K562 (cell line): ENCODE data around the gene TMEM116. TPM values are rescaled to one million over a fixed set of nuclear protein-coding genes. Genes with fewer than 3 reads are reported as not detected.
A peak's percentile ranks its signal among the peaks of the same experiment; 100 is the strongest.

Experiments used
- GTF2E2 ChIP-seq: fragments of 200-800 bp; sonication (Bioruptor generic); IDR thresholded peaks from 2 replicates; pipeline ENCODE4 v1.6.1; 2016; ENCODE audit warnings: missing genetic modification characterization, missing compliant biosample characterization
- HMG20B ChIP-seq: fragments of 250-450 bp; sonication (Bioruptor Pico); IDR thresholded peaks from 2 replicates; pipeline ENCODE4 v1.5.0; 2021; ENCODE audit warnings: mild to moderate bottlenecking
- MLX ChIP-seq, 2 experiments: fragments of 450-650 bp in 1 of 2; sonication (generic) in 1 of 2; formaldehyde crosslinking; conservative IDR thresholded peaks; 2 replicates each; pipeline versions ENCODE4 v1.4.0 to v1.8.1; 2020 to 2022; ENCODE audit warnings: mild to moderate bottlenecking in 1 of 2, missing genetic modification reagents in 1 of 2
- POLR2G ChIP-seq: fragments of 200-400 bp; formaldehyde crosslinking; IDR thresholded peaks from 2 replicates; pipeline ENCODE4 v1.6.1; 2017; ENCODE audit warnings: low read depth, mild to moderate bottlenecking, antibody characterized with exemption, low read length, moderate library complexity
- RBM25 ChIP-seq: fragments of 200-400 bp; formaldehyde crosslinking; IDR thresholded peaks from 2 replicates; pipeline ENCODE4 v1.6.1; 2018; ENCODE audit warnings: low read length, low read depth, moderate library complexity; ENCODE audit not compliant: severe bottlenecking
- SIN3A ChIP-seq, 2 experiments: fragments of 150-350 bp in 1 of 2; IDR thresholded peaks; 2 replicates each; pipeline ENCODE4 v1.6.1; 2011 to 2016; ENCODE audit warnings: borderline replicate concordance in 2 of 2, low read depth in 2 of 2, low read length in 2 of 2, mild to moderate bottlenecking in 2 of 2, moderate library complexity in 2 of 2; ENCODE audit not compliant: control insufficient read depth in 1 of 2
- TCF7 ChIP-seq: sonication (generic); IDR thresholded peaks from 2 replicates; pipeline ENCODE4 v1.6.1; 2016; ENCODE audit warnings: antibody characterized with exemption, borderline replicate concordance
- ZBTB5 ChIP-seq: fragments of 450-650 bp; IDR thresholded peaks from 2 replicates; pipeline ENCODE4 v1.6.1; 2017; ENCODE audit warnings: antibody characterized with exemption
- ZNF212 ChIP-seq: fragments of 450-650 bp; formaldehyde crosslinking; IDR thresholded peaks from 2 replicates; pipeline ENCODE4 v1.4.0; 2020; ENCODE audit warnings: mild to moderate bottlenecking
- ZNF24 ChIP-seq: fragments of 450-650 bp; IDR thresholded peaks from 2 replicates; pipeline ENCODE4 v1.6.1; 2016
- ZNF318 ChIP-seq, 2 experiments: fragments of 450-650 bp; IDR thresholded peaks; 2 replicates each; pipeline ENCODE4 v1.6.1; 2016; ENCODE audit warnings: mild to moderate bottlenecking in 2 of 2, borderline replicate concordance in 1 of 2, low read depth in 1 of 2, moderate library complexity in 1 of 2
- ZNF41 ChIP-seq: fragments of 250-450 bp; sonication (Bioruptor Pico); conservative IDR thresholded peaks from 2 replicates; pipeline ENCODE4 v1.4.0; 2020; ENCODE audit warnings: mild to moderate bottlenecking
- polyA plus RNA-seq, 8 experiments: library from polyadenylated mRNA; depleted of rRNA in 4 of 8; stranded (reverse) in 5 of 8; unstranded in 3 of 8; fragments of >200 nt; fragmentation: Nextera tagmentation in 2 of 8; fragmentation: Illumina TruSeq in 1 of 8; extraction: Ambion mirVana in 2 of 8; extraction: Trizol in 1 of 8; gene quantifications; 2 replicates each; pipeline versions ENCODE4 v1.2.1 to v1.2.3, GENCODE V29; 2011 to 2014; ENCODE audit warnings: inconsistent platforms in 1 of 8, missing spikeins in 1 of 8
- total RNA-seq, 7 experiments: library from RNA; depleted of rRNA in 6 of 7; stranded (reverse); fragments of >200 nt in 6 of 7; fragmentation: Illumina TruSeq in 2 of 7; extraction: Trizol in 2 of 7; gene quantifications; 2 replicates each; pipeline versions ENCODE4 v1.2.1 to v1.2.3, GENCODE V29; 2011 to 2021; ENCODE audit warnings: low replicate concordance in 1 of 7
- TF ChIP-seq, protein P1 (sequence below): fragments of 450-650 bp; IDR thresholded peaks from 2 replicates; pipeline ENCODE4 v1.7.0; 2016; ENCODE audit warnings: borderline replicate concordance

TMEM116 gene
- total and polyA plus RNA-seq, 9 of the 15 experiments (the other 6 are each of a cell fraction or from before 2014, with no cell fraction given): 5.2 to 78.6 (median 13.9) TPM

DNA sequence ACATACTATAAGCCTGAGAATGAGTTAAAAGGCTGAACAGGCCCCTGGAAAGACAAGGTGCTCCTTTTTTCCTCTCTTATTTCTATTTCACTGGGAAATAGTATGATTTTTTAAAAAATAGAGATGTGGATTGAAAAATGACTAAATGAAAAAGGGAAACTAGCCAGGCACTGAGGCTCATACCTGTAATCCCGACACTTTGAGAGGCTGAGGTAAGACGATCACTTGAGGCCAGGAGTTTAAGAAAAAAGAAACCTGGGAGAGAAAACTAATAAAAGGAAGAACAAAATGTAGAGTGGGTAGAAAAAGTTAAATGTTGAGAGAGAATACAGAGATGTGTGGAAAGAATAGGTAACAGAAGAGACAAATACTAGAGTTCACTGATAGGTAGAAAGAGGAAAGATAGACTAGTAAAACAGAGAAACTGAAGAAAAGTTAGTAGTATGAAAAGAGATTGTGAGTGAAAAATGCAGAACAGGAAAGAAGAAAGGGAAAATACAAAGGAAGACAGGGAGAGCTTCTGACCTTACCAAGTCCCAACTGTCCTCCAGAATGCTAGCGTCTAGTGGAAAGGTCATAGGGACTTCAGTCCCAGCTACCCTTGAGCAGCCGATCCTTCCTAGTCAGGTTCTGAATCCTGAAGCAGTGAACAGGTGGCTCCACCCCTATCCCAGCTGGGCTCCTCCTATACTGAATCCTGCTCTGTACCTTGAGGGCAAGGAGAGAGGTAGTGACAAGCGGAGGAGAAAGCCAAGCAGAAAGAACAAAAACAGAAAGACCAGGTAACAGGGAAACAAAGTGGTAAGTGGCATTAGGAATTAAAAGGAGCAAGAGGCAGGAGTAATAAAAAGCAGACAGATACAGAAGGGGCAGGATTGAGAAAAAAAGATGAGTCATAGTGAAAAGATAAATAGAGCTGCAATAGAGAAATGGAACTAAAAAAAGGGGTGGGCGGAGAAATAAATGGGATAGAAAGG, 7.3 kb downstream of the TMEM116 start (continued):
- TF ChIP-seq ZNF318 (IDR thresholded peaks at IDR 0.05; ENCODE audit: borderline replicate concordance in 1 of 2, low read depth in 1 of 2): no peak
- TF ChIP-seq ZNF41 (CRISPR knock-in tag): no peak
- TF ChIP-seq, protein P1, sequence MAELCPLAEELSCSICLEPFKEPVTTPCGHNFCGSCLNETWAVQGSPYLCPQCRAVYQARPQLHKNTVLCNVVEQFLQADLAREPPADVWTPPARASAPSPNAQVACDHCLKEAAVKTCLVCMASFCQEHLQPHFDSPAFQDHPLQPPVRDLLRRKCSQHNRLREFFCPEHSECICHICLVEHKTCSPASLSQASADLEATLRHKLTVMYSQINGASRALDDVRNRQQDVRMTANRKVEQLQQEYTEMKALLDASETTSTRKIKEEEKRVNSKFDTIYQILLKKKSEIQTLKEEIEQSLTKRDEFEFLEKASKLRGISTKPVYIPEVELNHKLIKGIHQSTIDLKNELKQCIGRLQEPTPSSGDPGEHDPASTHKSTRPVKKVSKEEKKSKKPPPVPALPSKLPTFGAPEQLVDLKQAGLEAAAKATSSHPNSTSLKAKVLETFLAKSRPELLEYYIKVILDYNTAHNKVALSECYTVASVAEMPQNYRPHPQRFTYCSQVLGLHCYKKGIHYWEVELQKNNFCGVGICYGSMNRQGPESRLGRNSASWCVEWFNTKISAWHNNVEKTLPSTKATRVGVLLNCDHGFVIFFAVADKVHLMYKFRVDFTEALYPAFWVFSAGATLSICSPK: peak; percentile 74; the same call in 1 of the 2 replicates
- TF ChIP-seq TCF7: no peak
- no peak for TF ChIP-seq MLX (CRISPR knock-in tag; conservative IDR thresholded peaks at IDR 0.05)
- no peak for TF ChIP-seq SIN3A (IDR thresholded peaks at IDR 0.05; ENCODE audit: borderline replicate concordance in 2 of 2, control insufficient read depth in 1 of 2, low read depth in 2 of 2, low read length in 2 of 2)
- TF ChIP-seq HMG20B: no peak
- peak; percentile 64; the same call in 1 of the 2 replicates for TF ChIP-seq ZBTB5
- TF ChIP-seq RBM25: no peak
- no peak for TF ChIP-seq GTF2E2
- no peak for TF ChIP-seq ZNF24
- TF ChIP-seq POLR2G: no peak
- no peak for TF ChIP-seq ZNF212 (CRISPR knock-in tag)
